HG02943 (cell line): Measurements from ENCODE around the gene CCL24.
"Not testable (repeated sequence)": the region's sequence is repeated elsewhere in the genome, so short reads cannot be mapped to it uniquely, and the experiment has no call there.

Experiments used
- ATAC-seq: cut with Tn5 transposase; IDR thresholded peaks from one replicate; pipeline ENCODE4 v1.9.1; 2021; ENCODE audit warnings: mild to moderate bottlenecking, low read depth, moderate library complexity; ENCODE audit not compliant: unreplicated experiment

CCL24 gene, protein sequence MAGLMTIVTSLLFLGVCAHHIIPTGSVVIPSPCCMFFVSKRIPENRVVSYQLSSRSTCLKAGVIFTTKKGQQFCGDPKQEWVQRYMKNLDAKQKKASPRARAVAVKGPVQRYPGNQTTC

DNA sequence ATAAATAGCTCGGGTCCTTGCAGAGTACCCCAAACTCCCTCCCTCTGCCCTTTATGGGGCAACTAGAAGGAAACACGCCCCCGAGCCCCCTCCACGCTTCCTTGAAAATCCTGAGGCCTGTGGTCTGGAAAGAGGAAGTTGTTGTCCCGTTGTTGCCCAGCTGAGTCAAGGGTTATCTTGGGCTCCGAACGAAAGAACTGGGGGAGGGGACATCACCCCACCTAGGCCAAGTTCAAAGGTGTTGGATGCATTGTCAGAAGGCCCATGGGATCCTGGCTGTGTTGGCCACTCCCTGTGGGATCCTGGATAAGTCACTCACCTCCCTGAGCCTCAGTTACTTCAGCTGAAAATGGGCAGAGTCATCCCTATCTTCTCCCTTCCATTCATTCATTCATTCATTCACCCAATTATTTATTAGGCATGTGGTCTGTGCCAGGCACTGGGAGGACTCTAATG is at the start of gene CCL24:
TSS of gene CCL24 (minus strand) at position 26 of the 456 bp plus-strand sequence. CDS start 91 bp downstream, outside the sequence.
- ATAC-seq: no peak

DNA sequence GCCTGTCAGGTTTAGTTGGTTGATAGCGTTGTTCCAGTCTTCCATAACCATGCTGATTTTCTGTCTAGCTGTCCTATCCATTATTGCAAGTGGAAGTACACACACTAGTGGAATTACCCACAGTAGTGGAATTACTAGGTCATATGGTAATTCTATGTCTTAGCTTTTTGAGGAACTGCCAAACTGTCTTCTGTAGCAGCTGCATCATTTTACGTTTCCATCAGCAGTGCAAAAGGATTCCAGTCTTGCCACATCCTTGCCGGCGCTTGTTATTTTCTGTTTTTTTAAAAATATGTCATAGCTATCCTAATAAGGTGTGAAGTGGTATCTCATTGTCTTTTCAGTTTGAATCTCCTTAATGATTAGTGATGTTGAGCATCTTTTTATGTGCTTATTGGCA is 48.0 kb upstream of the CCL24 start:
- ATAC-seq: no peak

DNA sequence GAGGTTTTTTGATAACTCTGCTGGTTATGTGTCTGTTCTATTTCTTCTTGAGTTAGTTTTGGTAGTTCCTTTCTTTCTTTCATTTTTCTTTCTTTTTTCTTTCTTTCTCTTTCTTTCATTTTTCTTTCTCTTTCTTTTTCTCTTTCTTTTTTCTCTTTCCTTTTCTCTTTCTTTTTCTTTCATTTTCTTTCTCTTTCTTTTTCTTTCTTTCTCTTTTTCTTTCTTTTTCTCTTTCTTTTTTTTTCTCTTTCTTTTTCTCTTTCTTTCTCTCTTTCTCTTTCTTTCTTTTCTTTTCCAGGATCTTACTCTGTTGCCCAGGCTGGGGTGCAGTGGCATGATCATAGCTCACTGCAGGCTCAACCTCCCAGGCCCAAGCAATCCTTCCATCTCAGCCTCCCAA is 44.8 kb upstream of the CCL24 start:
- no peak for ATAC-seq

DNA sequence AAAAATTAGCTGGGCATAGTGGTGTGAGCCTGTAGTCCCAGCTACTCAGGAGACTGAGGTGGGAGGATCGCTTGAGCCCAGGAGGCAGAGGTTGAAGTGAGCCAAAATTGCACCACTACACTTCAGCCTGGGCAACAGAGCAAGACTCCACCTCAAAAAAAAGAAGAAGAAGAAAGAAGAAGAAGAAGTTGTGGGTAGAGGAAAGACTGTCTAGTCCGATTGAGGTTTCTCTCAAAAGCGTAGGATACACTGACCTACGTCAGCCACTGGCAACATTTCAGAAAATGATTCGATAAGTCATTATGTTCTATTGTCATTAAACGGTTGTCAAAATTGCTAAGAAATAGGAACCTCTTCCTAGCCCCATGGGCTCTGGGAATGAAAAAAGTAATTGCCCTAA is 42.9 kb upstream of the CCL24 start:
- no peak for ATAC-seq

DNA sequence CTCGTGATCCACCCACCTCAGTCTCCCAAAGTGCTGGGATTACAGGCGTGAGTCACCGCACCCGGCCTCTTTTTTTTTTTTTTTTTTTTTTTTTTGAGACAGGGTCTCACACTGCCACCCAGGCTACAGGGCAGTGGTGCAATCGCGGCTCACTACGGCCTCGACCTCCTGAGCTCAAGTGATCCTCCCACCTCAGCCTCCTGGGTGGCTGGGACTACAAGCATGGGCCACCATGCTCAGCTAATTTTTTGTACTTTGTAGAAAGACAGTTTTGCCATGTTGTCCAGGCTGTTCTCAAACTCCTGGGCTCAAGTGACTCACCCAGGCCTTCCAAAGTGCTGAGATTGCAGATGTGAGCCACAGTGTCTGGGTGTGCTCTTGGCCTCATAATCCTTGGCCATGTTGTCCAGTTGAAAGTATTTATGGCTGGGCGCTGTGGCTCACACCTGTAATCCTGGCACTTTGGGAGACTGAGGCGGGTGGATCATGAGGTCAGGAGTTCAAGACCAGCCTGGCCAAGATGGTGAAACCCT is 41.3 kb upstream of the CCL24 start:
- not testable (repeated sequence) for ATAC-seq

DNA sequence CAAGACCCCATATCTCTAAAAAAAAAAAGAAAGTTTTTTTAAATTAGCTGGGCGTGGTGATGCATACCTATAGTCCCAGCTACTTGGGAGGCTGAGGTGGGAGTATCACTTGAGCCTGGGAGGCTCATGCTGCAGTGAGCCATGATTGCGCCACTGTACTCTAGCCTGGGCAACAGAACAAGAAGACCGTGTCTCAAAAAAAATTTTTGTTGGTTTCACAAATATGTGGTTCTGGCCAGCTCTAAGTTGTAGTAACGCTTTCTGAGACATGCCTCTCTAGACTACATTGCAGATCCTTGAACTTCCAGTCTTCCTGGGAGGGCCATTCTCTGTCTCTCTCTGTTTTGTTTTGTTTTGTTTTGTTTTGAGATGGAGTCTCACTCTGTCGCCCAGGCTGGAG is 40.6 kb upstream of the CCL24 start:
- ATAC-seq: no peak

DNA sequence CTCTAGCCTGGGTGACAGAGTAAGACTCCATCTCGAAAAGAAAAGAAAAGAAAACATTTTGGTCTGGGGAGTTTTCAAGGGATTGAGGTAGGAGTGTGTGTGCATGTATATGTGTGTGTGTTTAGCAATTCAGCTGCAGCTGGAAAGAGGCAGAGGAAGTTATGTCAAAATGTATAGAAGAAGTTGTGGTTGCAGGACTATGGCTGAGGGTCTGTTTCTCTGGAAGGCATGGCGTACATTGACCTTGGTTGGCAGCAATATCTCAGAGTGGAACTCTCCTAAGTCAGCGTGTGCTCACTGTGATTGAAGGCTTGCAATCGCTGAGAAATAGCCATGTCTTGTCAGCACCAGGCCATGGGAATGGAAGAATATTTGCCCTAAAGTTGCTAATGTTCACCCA is 36.6 kb upstream of the CCL24 start:
- ATAC-seq: no peak

DNA sequence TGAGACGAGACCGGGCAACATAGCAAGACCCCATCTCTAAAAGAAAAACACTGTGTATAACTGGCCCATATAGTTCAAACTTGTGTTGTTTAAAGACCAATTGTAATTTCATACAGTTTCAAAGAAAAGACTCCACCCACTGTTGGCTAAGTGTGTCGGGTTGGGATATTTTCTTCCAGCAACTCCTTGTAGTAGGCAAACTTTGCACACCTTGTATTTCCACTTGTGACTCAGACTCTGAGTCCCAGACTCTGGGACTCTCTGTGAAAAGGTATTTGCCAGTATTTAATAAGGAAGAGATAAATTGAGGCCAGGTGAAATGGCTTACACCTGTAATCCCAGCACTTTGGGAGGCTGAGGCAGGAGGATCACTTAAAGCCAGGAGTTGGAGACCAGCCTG is 36.0 kb upstream of the CCL24 start:
- no peak for ATAC-seq

DNA sequence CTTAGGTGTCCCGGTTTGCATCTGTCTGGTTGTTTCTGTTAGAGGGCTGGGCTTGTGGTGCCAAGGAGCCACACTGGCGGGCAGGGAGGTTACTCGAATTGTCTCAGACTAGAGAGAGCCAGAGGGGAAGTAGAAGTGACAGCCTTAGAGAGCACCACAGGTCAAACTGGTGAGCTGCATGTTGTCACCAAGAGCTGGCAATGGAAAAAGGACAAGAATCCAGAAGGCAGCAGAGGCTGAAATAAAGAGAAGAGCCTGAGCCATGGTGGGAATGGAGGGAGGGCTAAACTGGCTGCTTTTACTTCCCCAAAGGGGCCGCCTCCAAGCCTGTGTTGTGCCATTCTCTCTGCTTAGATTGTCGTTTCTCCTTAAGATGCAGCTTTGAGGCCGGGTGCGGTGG is 34.1 kb upstream of the CCL24 start:
- ATAC-seq: no peak

DNA sequence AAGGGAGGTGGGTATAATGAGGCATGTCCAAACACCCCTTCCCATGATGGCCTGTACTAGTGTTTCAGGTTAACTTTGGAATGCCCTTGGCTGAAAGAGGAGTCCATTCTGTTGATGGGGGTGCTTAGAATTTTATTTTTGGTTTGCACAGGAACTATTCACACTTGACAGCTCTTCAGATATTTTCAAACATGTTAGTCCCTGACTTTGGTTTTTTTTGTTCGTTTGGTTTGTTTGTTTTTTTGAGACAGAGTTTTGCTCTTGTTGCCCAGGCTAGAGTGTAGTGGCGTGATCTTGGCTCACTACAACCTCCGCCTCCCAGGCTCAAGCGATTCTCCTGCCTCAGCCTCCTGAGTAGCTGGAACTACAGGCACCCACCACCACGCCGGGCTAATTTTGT is 31.5 kb upstream of the CCL24 start:
- not testable (repeated sequence) for ATAC-seq

DNA sequence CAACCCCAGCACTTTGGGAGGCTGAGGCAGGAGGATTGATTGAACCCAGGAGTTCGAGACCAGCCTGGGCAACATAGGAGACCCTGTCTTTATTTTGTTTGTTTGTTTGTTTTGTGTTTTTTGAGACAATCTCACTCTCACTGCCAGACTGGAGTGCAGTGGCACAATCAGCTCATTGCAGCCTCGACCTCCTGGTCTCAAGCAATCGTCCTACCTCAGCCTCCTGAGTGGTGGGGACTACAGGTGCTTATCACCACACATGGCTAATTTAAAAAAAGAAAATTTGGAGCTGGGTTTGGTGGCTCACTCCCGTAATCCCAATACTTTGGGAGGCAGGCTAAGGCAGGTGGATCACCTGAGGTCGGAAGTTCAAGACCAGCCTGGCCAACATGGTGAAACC is 30.6 kb upstream of the CCL24 start:
- no peak for ATAC-seq

DNA sequence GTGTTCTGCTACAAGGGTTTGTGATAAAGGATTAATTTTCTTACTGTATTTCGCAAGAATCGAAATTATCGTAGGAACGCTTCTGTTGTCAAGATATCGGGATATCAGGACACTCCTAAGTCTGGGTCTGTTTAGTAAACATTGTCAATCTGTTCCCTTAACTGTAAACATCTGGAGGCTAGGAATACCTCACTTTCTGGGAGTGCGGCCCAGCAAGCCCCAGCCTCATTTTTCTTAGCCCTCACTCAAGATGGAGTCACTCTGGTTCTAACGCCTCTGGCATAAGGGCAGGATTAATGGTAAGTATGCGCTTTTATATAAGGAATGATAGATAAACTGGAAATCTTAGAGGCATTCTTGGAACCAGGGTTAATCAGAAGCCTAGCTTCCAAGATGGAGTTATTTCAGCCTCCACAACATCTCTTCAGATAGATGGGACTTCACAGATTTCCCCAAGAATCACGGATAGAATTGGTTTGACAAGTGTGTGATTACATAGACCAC is 30.1 kb upstream of the CCL24 start:
- ATAC-seq: no peak

DNA sequence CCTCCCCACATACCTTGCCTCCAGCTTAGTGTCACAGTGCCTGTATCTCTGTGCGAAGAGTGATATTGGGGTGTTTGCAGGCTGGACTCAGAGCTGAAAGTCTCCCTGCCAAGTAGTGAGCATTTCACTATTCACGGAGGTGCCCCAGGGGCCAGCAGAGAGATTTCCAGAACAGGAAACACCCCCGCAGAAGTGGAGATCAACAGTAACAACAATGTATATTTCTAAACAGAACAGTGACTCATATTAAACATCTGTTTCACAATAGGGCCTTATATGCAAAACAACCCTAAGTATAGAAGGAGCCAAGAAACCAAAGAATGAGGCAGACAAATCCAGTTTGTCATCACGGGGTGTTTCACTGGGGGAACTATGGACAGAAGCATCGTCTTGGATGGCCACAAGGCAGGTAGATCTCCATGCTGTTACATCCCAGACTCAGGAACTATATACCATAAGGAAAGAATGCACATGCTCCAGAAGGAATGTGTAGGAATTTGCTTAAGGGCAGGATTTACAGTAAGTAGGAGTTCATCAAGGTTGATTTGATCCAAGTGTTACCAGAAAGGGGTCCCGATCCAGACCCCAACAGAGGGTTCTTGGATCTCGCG is 29.3 kb upstream of the CCL24 start:
- ATAC-seq: no peak

DNA sequence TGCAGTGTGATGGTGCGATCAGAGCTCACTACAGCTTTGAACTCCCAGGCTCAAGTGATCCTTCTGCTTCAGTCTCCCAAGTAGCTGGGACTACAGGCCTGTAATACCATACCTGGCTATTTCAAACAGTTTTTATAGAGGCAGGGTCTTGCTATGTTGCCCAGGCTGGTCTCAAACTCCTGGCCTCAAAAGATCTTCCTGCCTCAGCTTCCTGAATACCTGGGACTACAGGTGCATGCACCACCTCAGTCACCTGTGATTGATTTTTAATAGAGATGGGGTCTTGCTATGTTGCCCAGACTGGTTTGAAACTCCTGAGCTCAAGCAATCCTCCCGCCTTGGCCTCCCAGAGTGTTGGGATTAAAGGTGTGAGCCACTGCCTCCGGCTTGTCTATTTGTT is 26.4 kb upstream of the CCL24 start:
- no peak for ATAC-seq

DNA sequence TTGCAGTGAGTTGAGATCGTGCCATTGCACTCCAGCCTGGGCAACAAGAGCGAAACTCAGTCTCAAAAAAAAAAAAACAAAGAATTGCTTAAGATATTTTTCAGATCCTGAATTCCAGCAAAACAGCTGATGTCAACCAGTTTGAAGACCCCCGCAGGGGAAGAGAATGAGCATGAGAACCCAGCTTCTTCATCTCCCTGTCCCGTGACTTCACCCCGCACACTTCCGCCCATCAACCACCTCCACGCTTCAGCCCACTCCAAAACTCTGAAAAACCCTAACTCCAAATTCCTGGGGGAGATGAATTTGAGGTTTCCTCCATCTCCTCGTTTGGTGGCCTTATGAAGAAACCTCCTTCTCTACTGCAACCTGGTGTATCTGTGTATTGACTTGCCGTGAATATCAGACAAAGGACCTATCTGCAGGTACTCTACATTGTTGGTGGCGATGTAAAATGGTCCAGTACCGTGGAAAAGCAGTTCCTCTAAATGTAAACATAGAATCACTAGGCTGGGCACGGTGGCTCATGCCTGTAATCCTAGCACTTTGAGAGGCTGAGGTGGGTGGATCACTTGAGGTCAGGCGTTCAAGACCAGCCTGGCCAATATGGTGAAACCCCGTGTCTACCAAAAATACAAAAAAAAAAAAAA is 24.8 kb upstream of the CCL24 start:
- not testable (repeated sequence) for ATAC-seq

DNA sequence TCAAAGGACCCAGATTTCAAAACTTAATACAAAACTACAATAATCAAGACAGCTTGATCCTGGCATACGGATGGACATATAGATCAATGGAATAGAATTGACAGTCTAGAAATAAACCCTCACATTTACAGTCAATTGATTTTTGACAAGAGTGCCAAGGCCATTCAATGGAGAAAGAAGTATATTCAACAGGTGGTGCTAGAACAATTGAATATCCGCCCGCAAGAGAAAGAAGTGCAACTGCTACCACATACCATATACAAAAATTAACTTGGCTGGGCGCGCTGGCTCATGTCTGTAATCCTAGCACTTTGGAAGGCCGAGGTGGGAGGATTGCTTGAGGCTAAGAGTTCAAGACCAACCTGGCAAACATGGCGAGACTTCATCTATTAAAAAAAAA is 23.2 kb upstream of the CCL24 start:
- ATAC-seq: no peak

DNA sequence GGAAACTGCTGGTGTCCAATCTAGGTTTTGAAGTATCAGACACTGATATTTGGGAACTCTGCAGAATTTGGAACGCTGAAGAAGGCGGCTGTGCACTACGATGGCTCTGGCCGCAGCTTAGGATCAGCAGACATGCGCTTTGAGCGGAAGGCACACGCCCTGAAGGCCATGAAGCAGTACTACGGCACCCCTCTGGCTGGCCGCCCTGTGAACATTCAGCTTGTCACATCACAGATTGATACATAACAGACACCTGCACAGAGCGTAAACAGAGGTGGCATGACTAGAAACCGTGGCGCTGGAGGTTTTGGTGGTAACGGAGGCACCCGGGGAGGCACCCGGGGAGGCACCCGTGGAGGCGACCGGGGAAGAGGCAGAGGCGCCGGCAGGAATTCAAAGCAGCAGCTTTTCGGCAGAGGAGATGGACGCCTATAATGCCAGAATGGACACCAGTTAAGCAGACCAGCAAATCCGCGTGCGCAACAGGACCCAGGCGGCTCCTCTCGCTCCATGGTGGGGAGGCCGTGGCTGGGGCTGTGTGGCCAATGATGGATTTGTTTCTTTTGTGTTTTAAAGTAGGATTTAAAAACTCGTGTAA is 22.2 kb upstream of the CCL24 start:
- no peak for ATAC-seq

DNA sequence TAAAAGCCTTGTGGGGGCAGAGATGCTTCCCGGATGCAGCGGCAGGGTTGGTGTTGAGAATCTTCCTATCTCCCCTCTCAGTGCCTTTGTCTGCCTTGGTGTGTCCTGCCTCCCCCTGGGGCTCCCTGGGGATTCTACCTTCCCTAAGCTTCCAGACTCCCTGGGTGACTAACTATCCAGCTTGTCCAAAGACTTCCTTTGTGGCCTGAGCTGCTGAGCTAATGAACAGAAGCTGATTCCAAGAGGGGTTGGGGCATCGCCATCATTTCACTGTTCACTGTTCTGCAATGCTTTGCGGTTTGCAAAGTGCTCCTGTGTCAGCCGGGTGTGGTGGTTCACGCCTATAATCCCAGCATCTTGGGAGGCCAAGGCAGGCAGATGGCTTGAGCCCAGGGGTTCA is 20.1 kb upstream of the CCL24 start:
- ATAC-seq: not testable (repeated sequence)

DNA sequence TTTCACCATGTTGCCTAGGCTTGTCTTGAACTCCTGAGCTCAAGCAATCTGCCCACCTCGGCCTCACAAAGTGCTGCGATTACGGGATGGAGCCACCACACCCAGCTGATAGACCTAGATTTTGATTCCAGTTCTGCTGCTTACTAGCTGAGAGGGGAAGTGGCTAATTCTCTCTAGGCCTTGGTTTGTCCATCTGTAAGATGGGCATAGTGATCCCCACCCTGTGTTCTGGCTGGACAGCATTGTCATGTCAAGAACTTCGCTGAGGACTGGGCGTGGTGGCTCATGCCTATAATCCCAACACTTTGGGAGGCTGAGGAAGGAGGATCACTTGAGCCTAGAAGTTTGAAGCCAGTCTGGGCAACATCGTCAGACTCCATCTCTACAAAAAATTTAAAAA is 17.4 kb upstream of the CCL24 start:
- ATAC-seq: no peak

DNA sequence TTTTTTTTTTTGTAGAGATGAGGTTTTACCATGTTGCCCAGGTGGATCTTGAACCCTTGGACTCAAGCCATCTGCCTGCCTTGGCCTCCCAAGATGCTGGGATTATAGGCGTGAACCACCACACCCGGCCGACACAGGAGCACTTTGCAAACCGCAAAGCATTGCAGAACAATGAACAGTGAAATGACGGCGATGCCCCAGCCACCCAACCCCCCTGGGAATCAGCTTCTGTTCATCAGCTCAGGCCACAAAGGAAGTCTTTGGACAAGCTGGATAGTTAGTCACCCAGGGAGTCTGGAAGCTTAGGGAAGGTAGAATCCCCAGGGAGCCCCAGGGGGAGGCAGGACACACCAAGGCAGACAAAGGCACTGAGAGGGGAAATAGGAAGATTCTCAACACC is 16.1 kb upstream of the CCL24 start:
- ATAC-seq: not testable (repeated sequence)

DNA sequence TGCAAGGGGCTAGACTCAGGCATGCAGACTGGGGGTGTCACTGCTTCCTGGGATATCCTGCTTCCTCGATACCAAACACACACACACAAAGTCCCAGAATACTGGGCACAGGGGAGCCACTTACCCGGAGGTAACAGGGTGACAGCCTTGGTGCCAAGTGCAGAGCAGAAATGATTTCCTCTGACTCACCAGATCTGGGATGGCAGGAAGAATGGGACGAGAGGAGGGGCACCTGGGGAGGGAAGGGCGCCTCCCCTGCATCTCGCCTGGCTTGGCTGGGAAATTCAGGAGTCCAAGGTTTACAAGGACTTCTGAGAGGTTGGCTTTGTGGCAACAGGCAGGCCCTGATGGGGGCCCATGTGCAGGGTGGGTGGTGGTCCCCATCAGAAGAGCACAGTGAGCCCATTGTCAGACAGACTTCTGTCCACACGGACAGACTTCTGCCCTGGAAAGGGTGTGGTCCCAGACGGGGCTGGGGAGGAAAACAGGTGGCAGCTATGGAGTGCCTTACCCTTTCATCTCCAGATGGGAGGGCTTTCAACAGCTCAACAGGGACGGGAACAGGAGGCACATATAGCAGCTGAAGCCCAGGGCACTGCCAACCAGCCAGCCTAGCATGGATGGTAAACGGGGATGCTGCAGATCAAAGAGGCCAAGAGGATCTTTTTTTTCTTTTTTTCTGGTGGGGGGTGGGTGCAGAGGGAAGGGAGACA is 9.7 kb upstream of the CCL24 start:
- no peak for ATAC-seq
